ENCODE measurements around the gene MMAA.
"Not testable (repeated sequence)": the region's sequence is repeated elsewhere in the genome, so short reads cannot be mapped to it uniquely, and the experiment has no call there.

- not testable (repeated sequence) for TF ChIP-seq FOXM1 (IDR thresholded peaks at IDR 0.05; ENCODE audit: low read depth); FOXM1 (CRISPR knock-in tag; IDR thresholded peaks at IDR 0.05; ENCODE audit: low read depth); KLF13 (tag; IDR thresholded peaks at IDR 0.05; ENCODE audit: borderline replicate concordance, low read depth); DPF2 (IDR thresholded peaks at IDR 0.05); RBM39 (optimal IDR thresholded peaks at IDR 0.05; ENCODE audit: low read depth, low read length); ERF (CRISPR knock-in tag; IDR thresholded peaks at IDR 0.05); ZNF232 (CRISPR knock-in tag; IDR thresholded peaks at IDR 0.05); BCLAF1 (IDR thresholded peaks at IDR 0.05; ENCODE audit: borderline replicate concordance in 1 of 2, control insufficient read depth in 1 of 2, low read depth in 2 of 2, low read length in 1 of 2); ZZZ3 (IDR thresholded peaks at IDR 0.05); FOS (IDR thresholded peaks at IDR 0.05; ENCODE audit: extremely low read depth, insufficient read length); ZNF140 (CRISPR knock-in tag; IDR thresholded peaks at IDR 0.05); BRD9 (IDR thresholded peaks at IDR 0.05; ENCODE audit: low read depth, partially characterized antibody); BHLHE40 (IDR thresholded peaks at IDR 0.05; ENCODE audit: low read length)
These were observed 44.6 kb upstream of the MMAA start for GRCh38 chr4:145574546-145574945.
